HG03432 (cell line): ENCODE results near the gene NUMBL.

Experiments
- ATAC-seq: cut with Tn5 transposase; IDR thresholded peaks from one replicate; pipeline ENCODE4 v1.9.1; 2021; ENCODE audit warnings: mild to moderate bottlenecking, moderate library complexity; ENCODE audit not compliant: unreplicated experiment

The NUMBL gene

DNA sequence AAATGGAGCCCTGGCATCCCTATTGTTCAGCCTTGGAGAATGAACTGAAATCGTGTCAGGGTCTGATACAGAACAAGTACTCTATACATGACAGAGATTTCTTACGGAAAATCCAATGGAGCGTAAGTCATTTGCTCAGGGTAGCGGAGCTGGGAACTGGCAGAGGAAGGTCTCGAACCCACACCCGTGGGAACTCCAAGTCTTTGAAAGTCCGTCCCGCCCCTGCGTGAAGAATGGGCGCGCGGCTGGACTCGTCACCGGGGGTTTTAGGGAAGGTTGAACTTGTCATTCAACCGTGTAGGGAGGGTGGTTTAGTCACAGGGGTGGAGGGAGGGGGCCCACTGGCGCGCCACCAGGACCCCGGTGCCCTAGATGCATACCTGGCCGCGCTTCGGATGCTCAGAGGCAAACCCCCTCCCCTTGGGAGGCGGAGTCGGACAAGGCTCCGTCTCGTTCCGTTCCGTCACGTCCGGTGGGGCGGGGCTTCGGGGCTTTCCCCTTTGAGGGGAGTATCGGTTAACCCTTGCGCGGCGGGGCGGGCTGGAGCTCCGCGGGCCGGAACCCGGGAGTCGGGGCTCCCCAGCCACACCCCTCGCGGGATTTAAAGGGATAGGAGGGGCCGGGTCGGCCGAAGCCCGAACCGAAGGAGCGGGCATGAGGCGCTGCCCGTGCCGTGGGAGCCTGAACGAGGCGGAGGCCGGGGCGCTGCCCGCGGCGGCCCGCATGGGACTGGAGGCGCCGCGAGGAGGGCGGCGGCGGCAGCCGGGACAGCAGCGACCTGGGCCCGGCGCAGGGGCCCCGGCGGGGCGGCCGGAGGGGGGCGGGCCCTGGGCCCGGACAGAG lies 26.3 kb upstream of the NUMBL start, which contains the start of the genes COQ8B and ITPKC:
Gene COQ8B (minus strand): TSS at position 405 of the 843 bp plus-strand sequence. CDS start 2,254 bp downstream, outside the sequence.
Gene ITPKC (plus strand): TSS at position 631 of the 843 bp plus-strand sequence. CDS start 24 bp downstream, at position 655.
- ATAC-seq = peak; percentile 69

DNA sequence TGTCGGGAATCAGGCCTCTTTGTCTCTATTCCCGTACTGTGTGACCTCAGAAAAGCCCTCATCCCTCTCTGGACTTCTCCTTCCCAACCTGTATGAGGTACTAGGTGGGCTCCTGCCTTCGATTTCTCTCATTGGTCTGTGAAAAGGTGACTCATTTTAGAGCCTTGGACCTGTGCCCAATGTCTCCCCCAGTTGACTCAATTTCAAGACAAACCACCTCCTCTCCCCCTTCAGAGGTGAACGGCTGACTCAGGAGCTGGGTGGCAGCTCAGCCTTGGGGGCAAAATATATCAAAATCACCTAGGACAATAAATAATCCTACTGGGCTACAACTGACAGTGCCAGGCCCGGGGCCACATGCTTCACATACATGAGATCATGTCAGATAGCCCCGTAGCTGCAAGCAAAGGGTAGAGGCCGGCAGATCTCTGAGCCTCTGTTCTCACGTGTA lies 25.6 kb upstream of the NUMBL start:
- ATAC-seq = no peak

DNA sequence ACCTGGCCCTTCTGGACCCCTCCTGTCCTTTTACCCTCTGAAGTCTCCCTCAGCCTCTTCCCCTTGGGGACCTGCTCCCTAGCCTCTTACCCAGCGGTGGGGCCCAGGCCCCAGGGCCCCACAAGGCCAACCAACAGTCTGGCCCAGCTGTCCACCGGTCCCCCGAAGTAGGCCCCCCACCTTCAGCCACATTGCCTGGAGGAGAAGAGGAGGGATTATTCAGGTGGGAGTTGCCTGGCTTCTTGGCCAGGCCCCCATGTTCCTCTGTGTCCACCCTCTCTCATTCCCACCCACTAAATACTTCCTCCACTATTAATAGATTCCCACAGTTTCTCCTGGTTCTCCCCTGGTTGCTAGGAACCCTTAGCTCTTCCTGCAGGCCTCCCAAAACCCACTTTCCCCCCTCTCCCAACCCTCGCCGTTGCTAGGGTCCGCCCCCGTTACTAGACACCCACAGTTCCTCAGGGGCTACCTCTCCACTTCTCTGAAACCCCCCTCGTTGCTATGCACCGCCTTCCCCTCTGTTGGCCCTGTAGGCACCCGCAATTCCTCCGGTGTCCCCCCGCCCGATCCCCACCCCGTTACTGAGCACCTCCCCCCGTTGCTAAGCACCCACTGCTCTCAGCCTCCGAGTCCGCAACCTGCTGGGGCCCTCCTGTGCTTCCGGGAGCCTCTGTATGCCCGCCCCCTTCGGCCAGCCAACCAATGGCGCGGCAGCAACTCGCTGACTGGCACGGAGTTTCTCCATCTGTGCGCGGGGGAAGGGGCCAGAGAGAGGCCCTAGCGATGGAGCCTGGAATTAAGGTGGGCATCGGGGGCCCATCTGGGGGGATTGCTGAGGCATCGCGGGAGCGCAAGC lies 24.2 kb upstream of the NUMBL start:
- peak; percentile 61 for ATAC-seq

DNA sequence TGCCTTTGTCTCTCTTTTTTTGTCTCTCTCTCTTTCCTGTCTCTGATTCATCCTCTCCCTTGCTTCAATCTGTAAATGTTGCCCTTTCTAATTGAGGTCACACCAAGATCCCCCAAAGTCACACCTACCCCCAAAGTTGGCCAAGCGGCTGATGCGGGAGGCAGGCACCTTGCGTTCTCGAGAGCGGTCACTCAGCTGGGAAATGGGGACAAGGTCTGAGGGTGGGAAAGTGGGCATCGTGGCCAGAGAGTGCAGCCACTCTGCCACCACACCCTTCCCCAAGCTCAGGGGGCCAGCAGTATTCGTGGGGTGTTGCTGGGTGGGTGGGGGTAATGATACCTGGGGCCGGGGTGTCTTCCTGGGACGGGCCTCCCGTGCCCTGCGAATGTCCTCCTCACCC lies 23.5 kb upstream of the NUMBL start:
- ATAC-seq = no peak

DNA sequence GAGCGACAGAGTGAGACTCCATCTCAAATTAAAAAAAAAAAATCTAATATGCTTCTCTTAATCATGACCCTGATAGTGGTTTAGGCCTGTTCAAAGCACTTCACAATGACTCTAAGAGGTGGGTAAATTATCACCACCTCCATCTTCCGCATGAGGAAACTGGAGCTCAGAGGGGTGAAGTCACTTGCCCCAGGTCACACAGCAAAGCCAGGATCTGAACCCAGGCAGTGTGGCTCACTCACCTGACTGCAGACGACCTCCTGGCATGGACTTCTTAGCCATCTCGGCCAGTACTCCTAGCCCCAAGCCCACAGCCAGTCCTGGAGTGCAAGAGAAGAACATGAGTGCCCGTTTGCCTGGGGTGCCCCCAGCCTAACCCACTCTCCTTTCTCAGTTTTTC lies 19.4 kb upstream of the NUMBL start:
- no peak for ATAC-seq

DNA sequence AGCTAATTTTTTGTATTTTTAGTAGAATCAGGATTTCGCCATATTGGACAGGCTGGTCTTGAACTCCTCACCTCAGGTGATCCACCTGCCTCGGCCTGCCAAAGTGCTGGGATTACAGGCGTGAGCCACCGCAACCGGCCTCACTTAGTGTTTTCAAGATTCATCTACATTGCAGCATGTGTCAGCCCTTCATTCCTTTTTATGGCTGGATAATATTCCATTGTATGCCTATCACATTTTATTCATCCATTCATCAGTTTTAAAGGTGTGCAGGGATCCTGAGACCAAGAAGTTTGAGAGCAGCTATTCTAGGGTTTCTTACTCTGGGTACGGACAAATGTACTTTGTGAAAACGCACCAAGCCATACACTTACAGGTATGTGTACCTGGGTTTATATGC lies 17.2 kb upstream of the NUMBL start:
- ATAC-seq = no peak

DNA sequence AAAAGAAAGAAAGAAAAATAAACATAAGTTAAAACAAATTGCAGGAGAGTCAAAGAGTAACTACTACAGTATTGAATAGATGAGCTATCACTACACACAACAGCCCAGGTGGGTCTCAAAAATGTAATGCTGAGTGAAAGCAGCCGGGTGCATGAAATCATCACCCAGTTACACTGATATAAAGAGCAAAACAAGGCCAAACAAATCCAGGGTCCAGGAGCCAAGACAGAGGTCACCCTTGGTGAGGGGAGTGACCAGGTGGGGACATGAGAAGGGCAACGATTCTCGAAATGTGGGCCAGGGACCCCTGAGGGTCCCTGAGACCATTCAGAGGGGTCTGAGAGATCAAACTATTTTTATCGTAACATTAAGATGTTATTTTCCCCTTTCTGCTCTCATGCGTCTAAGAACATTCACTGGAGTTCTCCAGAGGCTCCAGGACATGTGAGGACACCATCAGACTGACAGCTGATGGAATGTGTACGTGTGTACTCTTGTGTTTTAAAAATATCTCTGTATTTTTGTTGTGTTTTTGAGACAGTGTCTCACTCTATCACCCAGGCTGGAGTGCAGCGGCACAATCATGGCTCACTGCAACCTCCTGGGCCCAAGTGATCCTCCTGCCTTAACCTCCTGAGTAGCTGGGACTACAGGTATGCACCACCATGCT lies 15.6 kb upstream of the NUMBL start:
- no peak for ATAC-seq

DNA sequence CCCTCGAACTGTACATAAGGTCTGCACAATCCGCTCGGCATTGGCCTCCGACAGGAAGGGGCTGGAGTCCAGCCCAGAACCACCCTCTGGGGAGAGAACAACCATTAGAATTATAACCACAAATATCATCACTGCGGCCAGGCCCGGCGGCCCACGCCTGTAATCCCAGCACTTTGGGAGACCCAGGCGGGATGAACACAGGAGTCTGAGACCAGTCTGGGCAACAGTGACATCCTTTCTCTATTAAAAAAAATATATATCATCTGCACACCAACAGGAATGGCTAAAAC lies 14.9 kb upstream of the NUMBL start:
- no peak for ATAC-seq

DNA sequence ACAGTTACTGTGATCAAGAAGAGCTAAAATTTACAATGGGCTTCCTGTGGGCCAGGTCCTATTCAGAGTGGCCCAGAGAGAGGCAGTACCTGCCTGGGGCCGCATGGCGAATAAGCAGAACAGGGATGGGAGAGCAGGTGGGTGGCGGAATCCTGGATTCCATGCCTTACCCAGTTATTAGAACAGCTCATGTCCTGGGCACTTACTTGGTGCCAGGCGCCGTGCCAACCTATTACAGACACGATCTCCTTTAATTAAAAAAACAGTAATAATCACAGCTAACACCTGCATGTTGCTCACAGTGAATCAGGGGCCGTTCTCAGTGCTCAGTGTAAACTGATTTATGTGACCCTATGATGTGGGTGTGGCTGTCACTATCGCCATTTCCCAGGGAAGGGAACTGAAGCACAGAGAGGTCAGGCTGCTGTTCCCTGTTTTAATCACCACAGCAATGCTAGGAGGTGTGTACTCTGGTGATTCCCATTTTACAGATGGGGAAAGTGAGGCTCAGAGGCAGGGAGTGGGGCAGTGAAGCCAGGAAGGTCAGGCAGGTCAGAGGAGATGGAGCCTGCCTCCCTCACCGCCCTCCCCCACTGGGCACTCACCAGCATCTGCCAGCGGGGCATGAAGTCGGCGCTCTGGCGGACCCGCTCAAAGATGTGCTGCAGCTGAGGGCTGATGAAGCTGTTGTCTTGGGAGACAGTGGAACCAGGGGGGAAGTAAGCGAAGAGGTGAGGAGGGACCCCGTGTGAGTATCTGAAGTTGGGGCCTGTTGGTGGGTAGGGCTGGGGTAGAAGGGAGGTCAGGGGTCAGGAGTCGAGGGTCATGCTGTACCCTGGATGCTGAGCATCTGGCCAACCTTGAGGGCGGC lies 14.3 kb upstream of the NUMBL start:
- no peak for ATAC-seq

DNA sequence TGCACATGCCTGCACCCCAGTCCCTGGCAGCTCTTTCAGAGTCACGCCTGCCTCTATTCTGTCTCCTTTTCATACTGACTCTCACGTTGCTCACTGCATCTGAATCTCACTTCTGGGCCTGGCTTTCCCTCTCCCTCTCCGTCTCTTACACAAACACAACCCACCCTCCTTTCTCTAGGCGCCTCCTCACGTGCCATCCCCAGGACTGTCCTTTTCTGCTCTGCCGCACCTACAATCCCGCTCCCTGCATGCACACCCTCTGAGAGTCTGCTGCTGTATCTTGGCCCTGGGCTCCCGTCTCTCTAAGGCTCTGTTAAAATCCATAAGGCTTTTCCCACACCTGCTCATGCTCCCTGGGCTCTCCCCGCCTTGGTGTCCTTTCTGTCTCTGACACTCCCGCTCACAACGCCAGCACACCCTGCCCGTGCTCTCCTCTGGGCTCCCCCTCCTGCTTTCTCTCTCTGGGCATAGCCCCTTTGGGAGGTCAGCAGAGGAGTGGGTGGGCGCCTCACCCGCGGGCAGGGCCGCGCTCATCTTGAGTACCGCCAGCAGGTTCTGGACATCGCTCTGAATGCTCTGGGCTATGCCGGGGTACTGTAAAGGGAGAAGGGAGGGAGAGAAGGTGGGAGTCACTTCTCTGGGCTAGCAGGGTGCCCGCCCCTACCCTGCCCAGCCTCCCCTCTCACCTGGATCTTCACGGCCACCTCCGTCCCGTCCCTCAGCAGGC lies 12.7 kb upstream of the NUMBL start:
- ATAC-seq = no peak

DNA sequence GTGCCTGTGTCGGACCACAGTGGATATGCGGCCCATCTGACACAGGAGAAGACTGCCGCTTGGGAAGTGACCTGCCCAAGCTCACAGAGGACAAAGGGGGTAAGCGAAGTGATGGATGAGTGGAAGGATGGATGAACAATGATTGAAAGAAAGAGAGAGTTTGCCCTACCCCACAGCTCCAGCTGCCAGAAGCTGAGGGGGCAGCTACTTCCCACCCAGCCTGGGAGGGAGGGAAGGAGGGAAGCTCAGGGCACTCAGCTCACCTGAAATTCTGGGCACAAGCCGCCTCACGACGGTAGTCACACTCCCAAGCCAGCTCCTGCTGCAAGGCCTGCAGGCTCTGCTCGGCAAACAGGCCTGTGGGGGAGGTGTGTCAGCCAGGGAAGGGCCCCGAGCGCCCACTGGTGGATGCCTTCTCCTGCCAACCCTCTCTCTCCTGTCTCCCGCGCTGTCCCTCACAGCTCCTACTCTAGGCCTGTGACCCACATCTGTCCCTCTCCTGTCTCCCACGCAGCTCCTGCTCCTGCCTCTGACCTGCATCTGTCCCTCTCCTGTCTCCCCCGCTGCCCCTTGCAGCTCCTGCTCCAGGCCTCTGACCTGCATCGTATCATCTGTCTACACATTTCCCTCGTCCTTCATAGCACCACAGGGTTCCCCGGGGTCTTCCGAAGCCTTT lies 12.0 kb upstream of the NUMBL start:
- no peak for ATAC-seq

DNA sequence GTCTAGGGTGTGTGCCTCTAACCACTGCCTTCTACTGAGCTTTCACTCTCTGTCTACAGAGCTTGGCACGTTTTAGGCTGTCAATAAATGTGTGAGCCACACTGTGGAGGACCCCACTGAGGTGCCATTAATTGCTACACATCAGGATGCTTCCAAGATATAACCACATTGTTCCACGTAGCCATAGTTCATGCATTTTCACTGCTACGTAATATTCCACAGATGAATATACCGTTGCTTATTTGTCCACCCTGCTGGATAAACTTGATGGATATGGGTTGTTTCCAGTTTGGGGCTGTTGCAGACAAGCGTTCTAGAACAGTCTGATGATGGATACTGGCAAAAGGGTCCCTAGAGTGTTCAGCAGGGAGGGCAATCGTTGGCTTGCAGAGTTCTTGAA lies 11.3 kb upstream of the NUMBL start:
- ATAC-seq = no peak

DNA sequence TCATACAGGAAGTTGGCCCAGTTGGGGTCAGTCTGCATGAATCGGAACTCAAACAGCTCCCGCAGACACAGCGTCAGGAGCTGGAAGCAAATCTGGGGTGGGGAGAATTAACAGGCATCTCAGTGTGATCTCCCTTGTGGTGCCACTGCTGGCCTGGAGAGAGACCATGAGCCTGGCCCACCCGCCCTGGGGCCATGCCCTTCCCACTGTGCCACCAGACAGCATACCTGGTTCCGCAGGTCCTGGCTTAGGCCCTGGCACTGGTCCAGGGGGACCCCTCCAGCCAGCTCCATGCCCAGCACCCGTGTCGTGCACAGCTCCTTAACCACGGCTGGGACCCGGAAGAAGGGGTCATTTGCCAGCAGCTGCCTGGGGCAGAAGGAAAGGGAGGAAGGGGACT lies 9.6 kb upstream of the NUMBL start:
- no peak for ATAC-seq

DNA sequence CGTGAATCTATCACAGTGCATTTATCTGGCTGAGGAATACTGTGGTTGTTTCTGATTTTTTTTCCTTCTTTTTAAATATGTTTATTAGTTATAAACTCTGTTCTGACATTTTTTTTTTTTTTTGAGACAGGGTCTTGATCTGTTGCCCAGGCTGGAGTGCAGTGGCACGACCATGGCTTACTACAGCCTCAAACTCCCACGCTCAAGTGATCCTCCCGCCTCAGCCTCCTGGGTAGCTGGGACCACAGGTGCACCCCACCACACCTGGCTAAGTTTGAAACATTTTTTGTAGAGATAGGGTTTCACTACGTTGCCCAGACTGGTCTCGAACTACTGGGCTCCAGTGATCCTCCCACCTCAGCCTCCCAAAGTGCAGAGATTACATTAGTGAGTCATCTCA lies 6.6 kb upstream of the NUMBL start:
- no peak for ATAC-seq

DNA sequence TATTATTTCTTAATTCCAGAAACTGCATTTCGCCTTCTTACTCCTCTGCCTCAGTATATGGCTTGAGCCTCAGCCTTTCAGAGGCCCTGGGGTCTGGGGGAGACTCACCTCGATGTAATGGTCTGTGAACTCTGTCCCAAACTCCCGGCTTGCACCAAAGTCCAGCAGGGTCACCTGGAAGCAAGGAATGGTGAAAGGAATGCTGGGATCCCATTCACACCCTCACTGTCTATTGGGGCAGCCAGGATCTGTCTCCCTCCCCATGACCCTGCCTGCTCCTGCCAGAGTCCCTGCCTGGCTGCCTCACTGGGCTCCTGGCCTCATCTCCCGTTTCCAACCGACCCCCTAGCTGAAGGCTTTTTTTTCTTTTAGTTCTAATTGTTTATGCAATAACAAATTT lies 5.4 kb upstream of the NUMBL start:
- no peak for ATAC-seq

DNA sequence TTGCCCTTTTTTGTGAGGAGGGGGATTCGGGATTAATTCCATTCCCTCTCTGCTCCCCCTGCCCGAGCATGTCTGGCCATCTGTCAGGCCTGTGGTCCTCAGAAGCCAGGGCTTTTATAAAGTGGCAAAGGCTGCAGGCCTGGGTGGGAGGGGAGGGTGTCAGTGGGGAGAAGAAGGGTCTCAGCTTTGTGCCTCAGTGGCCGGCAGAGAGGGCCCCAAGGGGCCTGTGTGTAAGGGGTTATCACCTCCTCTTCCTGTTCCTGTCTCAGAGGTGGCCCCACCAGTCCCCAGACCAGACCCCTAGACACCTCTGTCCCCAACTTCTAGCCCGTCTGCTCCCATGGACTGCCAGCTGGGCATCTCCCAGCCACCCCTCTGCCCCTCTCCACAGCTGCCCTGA lies 3.4 kb upstream of the NUMBL start:
- no peak for ATAC-seq

DNA sequence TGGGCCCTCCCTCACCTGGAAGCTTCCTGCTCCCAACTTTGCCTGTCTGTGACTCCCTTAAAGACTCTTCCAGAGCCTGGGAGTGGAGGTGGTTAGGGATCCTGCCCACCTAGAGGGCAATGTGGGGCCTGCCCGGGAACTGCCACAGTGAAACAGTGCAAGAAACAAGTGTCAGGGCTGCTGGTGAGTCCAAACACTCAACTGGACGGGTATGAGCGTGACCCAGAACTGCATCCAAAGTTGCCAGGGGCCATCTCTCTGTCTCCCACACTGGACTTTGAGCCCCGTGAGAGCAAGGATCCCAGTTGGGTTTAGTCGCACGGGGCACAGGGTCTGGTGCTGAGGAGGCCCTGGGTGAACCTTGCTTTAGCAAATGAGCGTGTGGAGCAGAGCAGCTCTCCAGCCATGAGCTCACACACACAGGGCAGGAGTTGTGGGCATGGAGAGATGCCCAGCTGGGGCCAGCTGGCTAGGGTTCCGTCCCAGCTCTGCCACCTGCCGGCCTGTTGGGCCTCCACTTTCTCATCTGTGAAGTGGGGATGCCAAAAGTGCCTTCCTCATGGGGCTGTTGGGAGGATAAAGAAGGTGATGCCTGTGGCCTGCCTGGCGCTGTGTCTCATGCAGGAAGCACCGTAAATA lies 2.8 kb upstream of the NUMBL start:
- ATAC-seq = no peak

DNA sequence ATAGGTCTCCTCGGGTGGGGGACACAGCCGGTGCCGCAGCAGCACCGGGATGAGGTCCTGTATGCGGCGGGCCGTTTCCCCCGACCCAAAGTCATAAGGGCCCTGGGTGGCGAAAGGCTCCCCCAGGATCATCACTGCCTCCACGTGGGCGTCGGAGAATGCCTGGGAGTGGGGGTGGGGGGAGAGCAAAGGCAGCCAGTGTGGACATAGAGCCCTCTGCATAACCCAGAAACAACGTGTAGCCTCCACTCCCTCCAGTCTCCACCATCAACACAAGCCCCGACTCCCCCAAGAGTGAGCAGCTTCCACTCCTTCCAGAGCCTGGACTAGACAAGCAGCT lies 1.7 kb upstream of the NUMBL start:
- no peak for ATAC-seq
